HepG2 (cell line): ENCODE data around the gene ESAM. TPM values are rescaled to one million over a fixed set of nuclear protein-coding genes. Genes with fewer than 3 reads are reported as not detected.

Experiments
- AHDC1 ChIP-seq: sonication (generic); formaldehyde crosslinking; IDR thresholded peaks from 2 replicates; pipeline ENCODE4 v1.5.1; 2020; ENCODE audit warnings: mild to moderate bottlenecking, missing genetic modification reagents, borderline replicate concordance
- MAZ ChIP-seq, 2 experiments: sonication (generic) in 1 of 2; formaldehyde crosslinking in 1 of 2; IDR thresholded peaks; 2 replicates each; pipeline versions ENCODE4 v1.5.0 to v1.6.1; 2012 to 2020; ENCODE audit warnings: low read depth in 2 of 2, mild to moderate bottlenecking in 2 of 2, borderline replicate concordance in 1 of 2, improper control_type of control experiment in 1 of 2, low read length in 1 of 2, missing genetic modification reagents in 1 of 2, moderate library complexity in 1 of 2
- RCOR2 ChIP-seq: IDR thresholded peaks from 2 replicates; pipeline ENCODE4 v1.6.1; 2016; ENCODE audit warnings: missing biosample characterization, missing genetic modification reagents
- TBX2 ChIP-seq: sonication (generic); formaldehyde crosslinking; IDR thresholded peaks from 2 replicates; pipeline ENCODE4 v1.5.0; 2020; ENCODE audit warnings: missing genetic modification reagents, mild to moderate bottlenecking, borderline replicate concordance
- TP53 ChIP-seq: sonication (generic); formaldehyde crosslinking; conservative IDR thresholded peaks from 2 replicates; pipeline ENCODE4 v1.4.0; 2020; ENCODE audit warnings: missing genetic modification reagents
- XRCC5 ChIP-seq: fragments of 200-400 bp; formaldehyde crosslinking; optimal IDR thresholded peaks from 2 replicates; pipeline ENCODE3; 2017; ENCODE audit warnings: mild to moderate bottlenecking, low read length
- YY1 ChIP-seq: IDR thresholded peaks from 2 replicates; pipeline ENCODE4 v1.6.1; 2011; ENCODE audit warnings: low read length, low read depth, moderate library complexity, mild to moderate bottlenecking; ENCODE audit not compliant: insufficient read depth, insufficient replicate concordance
- ZC3H13 ChIP-seq: sonication (generic); formaldehyde crosslinking; IDR thresholded peaks from 2 replicates; pipeline ENCODE4 v1.8.1; 2023; ENCODE audit warnings: mild to moderate bottlenecking, missing genetic modification reagents, moderate library complexity
- ZFP91 ChIP-seq: sonication (generic); formaldehyde crosslinking; IDR thresholded peaks from 2 replicates; pipeline ENCODE4 v1.9.0; 2022; ENCODE audit warnings: missing genetic modification reagents, mild to moderate bottlenecking, borderline replicate concordance
- ZNF362 ChIP-seq: sonication (generic); formaldehyde crosslinking; IDR thresholded peaks from 2 replicates; pipeline ENCODE4 v1.4.0; 2020; ENCODE audit warnings: missing genetic modification reagents, mild to moderate bottlenecking, borderline replicate concordance
- ZNF569 ChIP-seq: sonication (generic); formaldehyde crosslinking; IDR thresholded peaks from 2 replicates; pipeline ENCODE4 v1.5.0; 2020; ENCODE audit warnings: mild to moderate bottlenecking, missing genetic modification reagents, moderate library complexity, borderline replicate concordance
- ZNF574 ChIP-seq: sonication (generic); formaldehyde crosslinking; IDR thresholded peaks from 2 replicates; pipeline ENCODE4 v1.4.0; 2020; ENCODE audit warnings: missing genetic modification reagents
- ZSCAN5A ChIP-seq: sonication (generic); formaldehyde crosslinking; IDR thresholded peaks from 2 replicates; pipeline ENCODE4 v1.8.0; 2022; ENCODE audit warnings: mild to moderate bottlenecking, missing genetic modification reagents, borderline replicate concordance
- polyA plus RNA-seq, 8 experiments: library from polyadenylated mRNA; depleted of rRNA in 3 of 8; stranded (reverse) in 7 of 8; unstranded in 1 of 8; fragments of >200 nt; fragmentation: Illumina TruSeq in 4 of 8; extraction: Trizol in 4 of 8; gene quantifications; 2 replicates each; pipeline versions ENCODE4 v1.2.1 to v1.2.3, GENCODE V29; 2011 to 2016; ENCODE audit warnings: low read depth in 4 of 8, missing spikeins in 1 of 8, mixed read lengths in 1 of 8; ENCODE audit not compliant: insufficient read depth in 1 of 8
- total RNA-seq, 5 experiments: library from RNA; depleted of rRNA; stranded (reverse); fragments of >200 nt; fragmentation: Illumina TruSeq; extraction: Trizol; gene quantifications; 2 replicates each; pipeline ENCODE4 v1.2.3, GENCODE V29; 2016; ENCODE audit warnings: low read depth in 1 of 5

Gene ESAM
- total and polyA plus RNA-seq, 2 of the 13 experiments (the other 11 are each of a cell fraction or from before 2014, with no cell fraction given): 1.2 to 6.8 TPM

- TF ChIP-seq ZSCAN5A (CRISPR knock-in tag) (no peak), RCOR2 (no peak), YY1 (peak; percentile 24), TBX2 (CRISPR knock-in tag) (peak; percentile 19; the same call in 1 of the 2 replicates), ZC3H13 (CRISPR knock-in tag) (peak; percentile 30; the same call in 1 of the 2 replicates), ZNF574 (CRISPR knock-in tag) (peak; percentile 28; the same call in 1 of the 2 replicates), ZNF362 (peak; percentile 96), ZNF569 (no peak), AHDC1 (CRISPR knock-in tag) (no peak), XRCC5 (peak; percentile 60), ZFP91 (CRISPR knock-in tag) (peak; percentile 46), MAZ (IDR thresholded peaks at IDR 0.05; ENCODE audit: borderline replicate concordance, low read depth, low read length) (no peak), MAZ (CRISPR knock-in tag; IDR thresholded peaks at IDR 0.05; ENCODE audit: low read depth) (0 out of 2 replicates have a peak, but pooled peaks have one; percentile 41), TP53 (CRISPR knock-in tag) (no peak)
Observed at GRCh38 chr11:124763156-124763947, 1.3 kb upstream of the ESAM start (continued).
